GM21447 (cell line): ENCODE data around the gene LGR6.
"Not testable (repeated sequence)": the region's sequence is repeated elsewhere in the genome, so short reads cannot be mapped to it uniquely, and the experiment has no call there.

Source experiments
- ATAC-seq: cut with Tn5 transposase; IDR thresholded peaks from one replicate; pipeline ENCODE4 v1.9.1; 2021; ENCODE audit not compliant: unreplicated experiment

LGR6 gene

GRCh38 chr1:202317941-202318925 is 124.6 kb downstream of the LGR6 start:
- no peak for ATAC-seq

- ATAC-seq = no peak
Measured at GRCh38 chr1:202319381-202320080, 125.9 kb downstream of the LGR6 start.

GRCh38 chr1:202320081-202320405 is 126.4 kb downstream of the LGR6 start:
- ATAC-seq = no peak

- no peak for ATAC-seq
Measured at GRCh38 chr1:202323731-202324130, 130.1 kb downstream of the LGR6 start.

- no peak for ATAC-seq
Measured at GRCh38 chr1:202324646-202325045, 131.0 kb downstream of the LGR6 start.

- no peak for ATAC-seq
Measured at GRCh38 chr1:202329891-202330290, 136.3 kb downstream of the LGR6 start.

- ATAC-seq = no peak
Measured at GRCh38 chr1:202333861-202334260, 140.3 kb downstream of the LGR6 start.

- ATAC-seq = no peak
Measured at GRCh38 chr1:202343652-202344349, 150.2 kb downstream of the LGR6 start.

- ATAC-seq = no peak
Measured at GRCh38 chr1:202348005-202348508, 154.5 kb downstream of the LGR6 start.

GRCh38 chr1:202348509-202349205 is 155.1 kb downstream of the LGR6 start, which contains the start of gene PPP1R12B:
TSS of gene PPP1R12B (plus strand) at chr1:202348699. CDS start at chr1:202348852, 153 bp downstream.
- peak; percentile 97 for ATAC-seq

GRCh38 chr1:202349206-202349928 is 155.8 kb downstream of the LGR6 start:
- no peak for ATAC-seq

GRCh38 chr1:202351725-202352124 is 158.1 kb downstream of the LGR6 start:
- no peak for ATAC-seq

GRCh38 chr1:202352583-202353197 is 159.1 kb downstream of the LGR6 start:
- ATAC-seq = not testable (repeated sequence)

- ATAC-seq = no peak
Measured at GRCh38 chr1:202355944-202356553, 162.4 kb downstream of the LGR6 start.

GRCh38 chr1:202357506-202357905 is 163.9 kb downstream of the LGR6 start:
- no peak for ATAC-seq

- ATAC-seq = no peak
Measured at GRCh38 chr1:202361224-202361623, 167.6 kb downstream of the LGR6 start.

GRCh38 chr1:202361701-202362100 is 168.1 kb downstream of the LGR6 start:
- ATAC-seq = no peak

GRCh38 chr1:202362212-202362611 is 168.6 kb downstream of the LGR6 start:
- no peak for ATAC-seq
